ENCODE measurements around the gene ADRA2C.

GRCh38 chr4:3744232-3744631 is 22.0 kb upstream of the ADRA2C start:
- TF ChIP-seq CTCF (IDR thresholded peaks at IDR 0.05 in 8 of 11, conservative IDR thresholded peaks at IDR 0.05 in 3 of 11) (no peak), POLR2AphosphoS5 (IDR thresholded peaks at IDR 0.05) (no peak)

All from spleen (tissue), 7 donors.